ENCODE measurements around the gene RPL38.

RPL38 gene

GRCh38 chr17:74165797-74166365, 37.6 kb upstream of the RPL38 start:
- Histone ChIP-seq H3K4me1 (ENCODE audit: control insufficient read depth, insufficient read depth, low read length) (no peaks in the 10 kb centered on the region), H3K4me3 (ENCODE audit: low read depth, low read length) (no peak overlapping the region), H3K9me3 (ENCODE audit: control insufficient read depth, insufficient read depth, low read depth, low read length) (no peaks in the 10 kb centered on the region), H3K36me3 (ENCODE audit: control insufficient read depth in 2 of 2, insufficient read depth in 1 of 2, low read length in 2 of 2) (no peaks in the 10 kb centered on the region), H3K27ac (ENCODE audit: extremely low read depth, low read depth, low read length) (no peak overlapping the region)
- ChIA-PET CTCF (interaction anchor here (0.6 to 1.7 kb wide), 3 partner anchors 9 to 168 kb away, joined by 5 to 7 read pairs (median 5); no protein-coding TSS in a partner anchor), POLR2A (no interaction called here)
- TF ChIP-seq ZFP37 (tag by site-specific recombination; IDR thresholded peaks at IDR 0.05) (no peak), OVOL3 (tag by site-specific recombination; IDR thresholded peaks at IDR 0.05) (no peak), YY1 (tag by site-specific recombination; IDR thresholded peaks at IDR 0.05) (no peak), ZNF580 (tag by site-specific recombination; IDR thresholded peaks at IDR 0.05) (no peak), EGR2 (tag by site-specific recombination; IDR thresholded peaks at IDR 0.05; ENCODE audit: low read depth) (0 out of 2 replicates have a peak, but pooled peaks have one; percentile 21), ZNF274 (IDR thresholded peaks at IDR 0.05; ENCODE audit: low read length) (no peak), ZNF274 (tag by site-specific recombination; IDR thresholded peaks at IDR 0.05; ENCODE audit: borderline replicate concordance) (no peak), ZEB2 (tag by site-specific recombination; IDR thresholded peaks at IDR 0.05) (no peak), ZNF670 (tag by site-specific recombination; IDR thresholded peaks at IDR 0.05; ENCODE audit: low read depth) (no peak), ZNF621 (tag by site-specific recombination; IDR thresholded peaks at IDR 0.05) (no peak), ZNF707 (tag by site-specific recombination; IDR thresholded peaks at IDR 0.05) (no peak), ZBTB7A (tag by site-specific recombination; IDR thresholded peaks at IDR 0.05; ENCODE audit: low read depth) (no peak), ZNF211 (tag by site-specific recombination; IDR thresholded peaks at IDR 0.05; ENCODE audit: low read depth) (no peak), ZFHX2 (tag by site-specific recombination; conservative IDR thresholded peaks at IDR 0.05) (peak; percentile 31; the same call in 1 of the 2 replicates), PRDM4 (tag by site-specific recombination; IDR thresholded peaks at IDR 0.05) (no peak)

- Histone ChIP-seq H3K4me3 (ENCODE audit: low read depth, low read length) (no peak overlapping the region), H3K27ac (ENCODE audit: extremely low read depth, low read depth, low read length) (no peak overlapping the region), H3K9me3 (ENCODE audit: control insufficient read depth, insufficient read depth, low read depth, low read length) (no peaks in the 10 kb centered on the region), H3K36me3 (ENCODE audit: control insufficient read depth in 2 of 2, insufficient read depth in 1 of 2, low read length in 2 of 2) (no peaks in the 10 kb centered on the region), H3K4me1 (ENCODE audit: control insufficient read depth, insufficient read depth, low read length) (no peaks in the 10 kb centered on the region; the same call in 1 of the 2 replicates)
- POLR2A ChIA-PET: no interaction called here
- TF ChIP-seq ZSCAN23 (tag by site-specific recombination; IDR thresholded peaks at IDR 0.05) (no peak), HOXC10 (CRISPR knock-in tag; IDR thresholded peaks at IDR 0.05) (no peak), TRIM28 (IDR thresholded peaks at IDR 0.05; ENCODE audit: borderline replicate concordance, low read length) (no peak), ZSCAN30 (tag by site-specific recombination; IDR thresholded peaks at IDR 0.05) (no peak)
- CTCF ChIA-PET: interaction anchor here (0.8 to 2.6 kb wide), 3 partner anchors 29 to 81 kb away, joined by 3 to 8 read pairs (median 3); no protein-coding TSS in a partner anchor
These were observed 32.6 kb upstream of the RPL38 start for GRCh38 chr17:74170924-74171323.

GRCh38 chr17:74172700-74173099, 30.8 kb upstream of the RPL38 start:
- no peaks in the 10 kb centered on the region for H3K36me3 ChIP-seq (ENCODE audit: control insufficient read depth in 2 of 2, insufficient read depth in 1 of 2, low read length in 2 of 2)
- H3K4me1 ChIP-seq (ENCODE audit: control insufficient read depth, insufficient read depth, low read length): no peaks in the 10 kb centered on the region; the same call in 1 of the 2 replicates
- ChIA-PET CTCF (interaction anchor here (0.7 to 2.4 kb wide), 4 partner anchors 40 to 936 kb away, joined by 3 to 12 read pairs (median 4); no protein-coding TSS in a partner anchor), POLR2A (no interaction called here)
- H3K27ac ChIP-seq (ENCODE audit: extremely low read depth, low read depth, low read length): no peak overlapping the region
- H3K9me3 ChIP-seq (ENCODE audit: control insufficient read depth, insufficient read depth, low read depth, low read length): no peaks in the 10 kb centered on the region
- no peak overlapping the region for H3K4me3 ChIP-seq (ENCODE audit: low read depth, low read length)
- no peak for TF ChIP-seq ZNF488 (tag by site-specific recombination; IDR thresholded peaks at IDR 0.05)
- no peak for TF ChIP-seq ZNF423 (tag by site-specific recombination; IDR thresholded peaks at IDR 0.05)
- no peak for TF ChIP-seq ZNF174 (tag by site-specific recombination; IDR thresholded peaks at IDR 0.05)
- no peak for TF ChIP-seq SP2 (tag by site-specific recombination; IDR thresholded peaks at IDR 0.05)
- TF ChIP-seq ZNF621 (tag by site-specific recombination; IDR thresholded peaks at IDR 0.05): no peak
- no peak for TF ChIP-seq PRDM10 (tag by site-specific recombination; IDR thresholded peaks at IDR 0.05)
- no peak for TF ChIP-seq KLF1 (tag by site-specific recombination; IDR thresholded peaks at IDR 0.05)
- TF ChIP-seq ZSCAN16 (tag by site-specific recombination; IDR thresholded peaks at IDR 0.05): no peak
- no peak for TF ChIP-seq MZF1 (tag by site-specific recombination; IDR thresholded peaks at IDR 0.05; ENCODE audit: borderline replicate concordance)

Measured in HEK293 (cell line).